HK-2 (cell line): Measurements from ENCODE around the gene EHD1.

ENCODE experiments used
- DNase-seq: peaks from one replicate; pipeline ENCODE4 v3.0.0-alpha.2; 2018; ENCODE audit not compliant: unreplicated experiment

Gene EHD1

DNA sequence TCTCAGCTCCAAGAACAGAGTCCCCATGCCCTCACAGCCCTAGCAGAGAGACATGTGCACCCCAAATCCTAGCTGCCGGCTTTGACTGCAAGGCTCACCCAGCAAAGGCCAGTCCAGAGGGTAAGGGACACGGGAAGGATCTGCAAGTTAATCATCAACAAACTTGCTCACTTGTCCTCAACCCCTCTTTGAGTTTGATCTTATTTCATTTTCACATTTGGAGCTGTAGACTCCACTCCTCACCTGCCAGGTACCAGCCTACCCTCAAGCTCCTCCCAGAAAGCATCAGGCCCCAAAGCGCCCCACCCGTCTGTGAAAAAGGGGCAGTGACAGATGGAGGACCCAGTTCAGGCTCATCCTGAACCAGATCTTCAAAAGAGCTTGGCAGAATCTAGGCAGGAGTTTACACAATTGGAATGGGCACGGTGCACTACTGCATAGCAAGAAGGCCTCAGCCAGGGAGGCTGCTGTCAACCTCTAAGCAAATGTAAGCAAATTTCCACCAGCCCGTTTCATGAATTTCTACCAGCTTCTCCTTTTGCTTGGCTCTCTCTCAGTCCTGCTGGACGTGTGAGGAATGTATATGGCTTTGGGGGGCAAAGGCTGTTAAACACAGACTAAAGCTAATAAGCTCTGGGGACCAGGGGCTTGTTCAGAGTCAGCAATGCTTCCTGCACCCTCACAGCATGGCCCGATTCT lies 5.5 kb downstream of the EHD1 start:
- DNase-seq = no peak

DNA sequence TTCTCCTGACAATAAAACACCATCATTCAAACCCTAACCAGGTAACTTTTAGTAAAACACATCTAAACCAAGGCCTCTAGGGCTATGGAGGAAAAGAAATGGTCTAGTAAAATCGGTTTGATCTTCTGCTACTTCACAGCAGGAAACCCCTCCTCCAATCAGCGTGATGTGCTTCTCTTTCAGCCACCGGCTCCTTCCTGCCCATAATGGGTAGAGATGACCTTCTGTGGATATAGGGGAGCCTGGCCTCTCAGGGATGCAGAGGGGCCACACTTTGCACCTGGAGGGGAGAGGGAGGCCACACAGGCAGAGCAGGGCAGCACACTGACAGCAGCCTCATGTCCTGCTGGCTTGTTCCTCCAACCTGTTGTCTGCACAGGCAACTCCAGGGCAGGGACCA lies 6.9 kb downstream of the EHD1 start:
- no peak for DNase-seq

DNA sequence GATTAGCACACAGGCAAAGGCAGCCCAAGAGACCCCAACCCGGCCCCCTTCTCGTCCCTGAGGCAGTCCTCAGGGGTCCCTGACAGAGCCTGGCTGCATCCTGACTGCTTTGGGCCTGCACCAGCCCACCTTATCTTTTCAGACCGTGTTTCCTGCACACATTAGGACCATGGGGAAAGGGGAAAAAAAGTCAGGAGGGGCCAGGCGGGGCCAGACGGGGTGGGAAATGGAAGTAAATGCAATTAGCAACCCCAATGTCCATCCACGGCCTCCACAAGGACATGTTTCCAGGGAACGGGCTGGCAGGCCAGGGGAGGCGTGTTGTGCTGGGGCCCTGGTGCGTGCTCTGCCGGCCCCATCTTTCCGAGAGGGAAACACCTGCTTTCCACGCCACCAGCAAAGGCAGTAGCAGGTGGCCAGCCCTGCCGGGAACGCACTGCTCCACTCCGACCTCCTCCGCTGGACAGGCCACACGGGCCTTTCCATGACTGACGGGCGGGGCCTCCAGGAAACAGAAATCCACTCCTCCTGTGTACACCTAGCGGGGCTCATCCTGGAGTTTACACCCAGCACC lies 7.4 kb downstream of the EHD1 start:
- no peak for DNase-seq

DNA sequence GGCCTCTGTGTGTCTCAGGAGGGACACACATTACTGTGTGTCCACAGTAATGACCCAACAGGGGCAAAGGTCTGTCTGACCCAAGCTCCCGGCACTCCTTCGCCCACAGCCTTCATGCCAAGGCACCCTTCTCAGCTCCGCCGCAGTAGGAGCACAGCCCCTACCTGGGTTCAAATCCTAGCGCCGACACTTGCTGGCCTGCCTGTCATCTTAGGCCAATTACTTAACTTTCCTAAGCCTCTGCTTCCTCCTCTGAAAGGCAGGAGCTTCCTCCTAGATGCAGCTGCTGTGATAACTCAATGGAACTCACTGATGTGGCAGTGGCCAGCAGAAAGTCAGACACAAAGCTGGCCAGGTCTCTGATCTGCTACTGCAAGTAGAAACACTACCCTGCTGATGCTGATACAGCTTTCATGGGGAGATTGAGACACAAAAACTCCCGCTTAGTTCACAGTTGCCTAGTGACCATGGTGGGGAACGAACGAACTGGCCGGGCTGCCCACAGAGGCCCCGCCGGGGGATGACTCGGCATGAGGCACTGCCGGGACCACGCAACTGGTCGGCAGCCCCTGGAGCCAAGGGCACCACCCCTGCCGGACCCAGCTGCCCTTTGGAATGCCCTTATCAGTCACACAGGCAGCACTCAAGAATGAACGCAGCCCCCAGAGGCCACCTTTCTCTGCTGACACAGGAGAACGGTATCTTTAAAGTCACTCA lies 8.1 kb downstream of the EHD1 start:
- peak; percentile 27 for DNase-seq

DNA sequence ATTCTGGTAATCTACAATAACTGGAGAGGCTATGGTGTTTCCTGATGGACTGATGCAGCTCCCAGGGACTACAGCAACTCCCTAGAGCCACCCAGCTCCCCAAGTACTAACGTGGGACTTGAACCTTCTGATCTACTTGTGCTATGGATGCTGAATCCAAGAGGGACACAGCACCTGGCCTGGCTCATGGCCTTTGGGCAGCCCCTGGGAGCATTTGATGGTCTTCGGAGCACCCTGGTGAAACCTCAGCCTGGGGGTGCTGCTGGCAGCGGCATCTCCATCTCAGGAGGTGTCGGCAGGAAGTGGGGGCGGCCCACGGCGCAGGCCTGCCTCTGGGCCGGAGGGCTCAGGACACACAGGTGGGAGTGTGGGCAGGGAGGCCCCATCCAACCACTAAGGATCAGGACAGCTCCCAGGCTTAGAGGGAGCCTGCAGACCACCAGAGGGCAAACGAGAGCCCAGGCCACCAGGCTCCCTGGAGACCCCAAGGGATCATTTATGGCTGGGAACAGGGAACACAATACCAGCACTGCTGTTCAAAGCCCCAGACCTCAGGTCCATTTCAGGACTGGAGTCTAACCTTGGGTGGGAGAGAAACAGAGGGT lies 8.7 kb downstream of the EHD1 start:
- DNase-seq = no peak

DNA sequence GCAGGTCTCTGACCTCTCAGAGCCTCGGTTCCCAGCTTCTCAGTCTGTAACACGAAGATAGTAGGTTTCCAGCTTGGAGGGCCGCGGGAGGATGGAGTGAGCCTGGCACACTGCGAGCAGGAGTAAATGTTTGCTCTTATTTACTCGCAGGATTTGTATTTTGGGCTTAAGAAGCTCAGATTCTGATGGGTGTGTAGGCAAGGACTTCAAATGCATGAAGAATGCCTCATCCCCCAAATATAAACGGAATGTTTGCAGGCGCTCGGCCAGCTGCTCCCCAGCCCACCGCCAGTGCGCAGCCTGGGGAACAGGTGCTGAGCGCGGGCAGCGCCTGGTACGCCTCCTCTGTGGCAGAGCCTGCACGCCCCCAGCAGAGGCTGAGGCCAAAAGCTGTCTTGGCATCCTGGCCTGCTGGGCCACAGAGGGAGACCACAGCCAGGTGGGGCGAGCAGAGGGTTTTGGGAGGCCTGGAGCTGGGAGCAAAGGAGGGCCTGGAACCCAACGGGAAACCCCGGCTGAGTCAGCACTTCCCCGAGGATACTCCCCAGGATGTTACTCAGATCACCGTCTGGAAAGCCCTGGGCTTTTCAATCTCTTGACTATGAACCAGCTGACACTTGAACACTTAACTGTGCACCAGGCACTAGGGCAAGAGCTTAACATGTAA lies 9.4 kb downstream of the EHD1 start:
- peak; percentile 46 for DNase-seq

DNA sequence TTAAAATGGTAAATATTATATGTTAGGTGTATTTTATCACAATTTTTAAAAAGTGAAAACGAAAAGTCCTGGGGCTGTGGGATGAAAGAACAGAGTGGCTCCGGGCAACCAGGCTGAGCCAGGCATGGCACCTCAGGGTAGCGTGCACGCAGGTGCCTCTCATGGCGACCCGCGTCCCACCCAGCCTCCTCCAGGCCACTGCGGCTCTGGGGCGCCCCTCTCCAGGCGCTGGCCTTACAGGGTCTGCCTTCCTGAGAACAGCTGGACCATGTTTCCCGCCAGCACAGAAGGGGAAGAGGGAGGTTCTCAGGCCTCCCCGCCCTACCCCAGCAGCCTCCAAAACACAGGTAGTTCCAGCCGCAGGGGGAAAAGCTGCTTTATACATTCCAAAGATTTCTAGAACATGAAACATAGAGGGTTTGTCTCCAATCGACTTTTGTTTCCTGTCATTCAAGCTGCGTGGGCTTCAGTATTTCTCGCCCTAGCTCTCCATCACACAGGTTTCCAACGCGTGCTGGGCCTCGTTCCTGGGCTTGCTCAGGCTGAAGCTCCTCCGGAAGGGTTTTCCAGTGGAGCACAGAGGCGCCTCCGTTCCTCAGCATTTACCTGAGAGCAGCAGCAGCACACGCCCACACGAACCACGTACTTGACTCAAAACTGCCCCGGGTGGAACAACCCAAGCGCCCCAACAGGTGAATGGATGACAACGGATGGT lies 10.5 kb downstream of the EHD1 start:
- DNase-seq = no peak

DNA sequence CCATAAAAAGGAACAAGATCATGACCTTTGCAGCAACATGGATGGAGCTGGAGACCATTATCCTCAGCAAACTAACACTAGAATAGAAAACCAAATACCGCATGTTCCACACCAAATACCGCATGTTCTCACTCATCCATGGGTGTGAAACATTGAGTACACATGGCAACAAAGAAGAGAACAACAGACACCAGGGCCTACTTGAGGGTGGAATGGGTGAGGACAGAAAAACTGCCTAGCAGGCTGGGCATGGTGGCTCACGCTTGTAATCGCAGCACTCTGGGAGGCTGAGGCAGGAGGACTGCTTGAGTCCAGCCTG lies 12.3 kb downstream of the EHD1 start:
- DNase-seq = no peak

DNA sequence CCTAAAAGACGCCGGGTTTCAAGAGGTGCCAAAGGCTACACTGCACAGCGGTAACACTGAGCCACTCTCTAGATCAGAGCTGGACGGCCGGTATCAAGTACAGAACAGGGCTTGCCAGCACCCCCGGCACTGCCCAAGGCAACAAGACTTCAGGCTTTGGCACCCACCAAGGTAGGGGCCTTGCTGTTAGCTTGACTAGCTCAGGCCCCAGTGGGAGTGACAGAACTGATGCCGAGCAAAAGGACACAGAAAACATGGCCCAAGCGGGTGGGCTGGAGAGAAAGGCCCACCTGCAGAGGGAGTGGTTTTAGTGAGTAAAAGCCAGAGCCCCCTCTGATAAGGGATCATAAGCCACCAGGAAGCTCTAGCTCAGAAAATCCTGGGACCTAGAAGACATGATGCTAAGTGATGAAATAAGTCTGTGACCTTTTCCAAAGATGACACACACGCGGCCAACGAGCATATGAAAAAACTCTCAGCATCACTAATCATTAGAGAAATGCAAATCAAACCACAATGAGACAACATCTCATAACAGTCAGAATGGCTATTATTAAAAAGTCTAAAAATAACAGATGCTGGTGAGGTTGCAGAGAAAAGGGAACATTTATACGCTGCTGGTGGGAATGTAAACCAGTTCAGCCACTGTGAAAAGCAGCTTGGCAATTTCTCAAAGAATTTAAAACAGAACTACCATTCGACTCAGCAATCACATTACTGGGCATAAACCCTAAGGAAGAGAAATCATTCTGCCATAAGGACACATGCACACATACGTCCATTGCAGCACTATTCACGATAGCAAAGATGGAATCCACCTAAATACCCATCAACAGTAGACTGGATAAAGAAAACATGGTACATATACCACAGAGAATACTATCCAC lies 12.9 kb downstream of the EHD1 start:
- DNase-seq = no peak

DNA sequence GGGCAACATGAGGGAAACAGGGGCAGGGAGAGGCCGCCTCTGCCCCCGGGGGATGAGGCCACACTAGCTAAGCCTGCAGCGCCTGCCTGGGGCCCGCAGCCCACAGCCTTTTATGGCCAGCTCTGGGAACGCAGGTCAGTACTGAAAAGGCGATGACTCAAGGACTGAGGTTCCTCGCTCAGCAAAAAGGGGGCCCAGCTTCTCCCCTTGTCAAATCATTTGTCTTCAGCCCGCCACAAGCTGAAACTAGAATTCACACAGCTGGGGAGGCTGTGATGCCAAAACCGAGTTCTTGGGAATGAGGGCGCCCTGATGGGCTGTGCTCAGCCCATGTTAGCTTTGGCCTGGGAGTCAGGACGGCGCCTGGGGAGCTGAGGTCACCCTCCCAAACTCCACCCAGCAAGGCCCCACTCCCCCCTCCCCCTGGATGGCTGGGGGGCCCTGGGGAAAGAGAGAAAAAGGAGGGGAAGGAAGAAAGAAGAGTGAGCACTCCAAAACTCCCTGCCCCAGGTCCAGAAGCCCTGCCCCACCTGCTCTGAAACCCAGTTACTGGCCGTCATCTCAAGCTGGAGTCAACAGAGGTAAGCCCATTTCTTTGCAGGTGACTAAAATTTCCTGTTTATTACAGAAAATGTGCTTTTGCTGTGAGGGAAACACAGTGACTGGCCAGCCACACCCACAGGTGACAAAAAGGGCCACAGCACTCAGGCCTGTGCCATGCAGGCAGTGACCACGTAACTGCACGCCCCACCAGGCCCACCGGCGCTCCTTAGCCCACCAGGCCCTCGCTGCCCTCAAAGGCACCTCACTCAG lies 13.7 kb downstream of the EHD1 start:
- no peak for DNase-seq

DNA sequence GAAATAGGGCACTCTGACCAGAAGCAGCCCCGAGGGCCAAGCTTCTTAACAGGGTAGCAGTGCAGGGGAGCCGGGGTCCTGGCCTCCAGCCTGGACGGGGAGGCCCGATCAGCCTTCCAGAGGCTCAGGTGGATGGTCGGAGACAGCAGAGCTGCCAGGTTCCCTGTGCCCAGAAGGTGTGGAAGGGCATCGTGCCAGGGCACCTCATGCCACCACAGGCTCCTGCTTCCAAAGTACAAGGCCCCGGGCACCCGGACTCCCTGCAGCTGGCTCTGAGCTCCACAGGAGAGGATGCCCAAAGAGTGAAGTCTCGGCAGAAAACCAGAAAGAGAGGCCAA lies 14.3 kb downstream of the EHD1 start:
- no peak for DNase-seq

DNA sequence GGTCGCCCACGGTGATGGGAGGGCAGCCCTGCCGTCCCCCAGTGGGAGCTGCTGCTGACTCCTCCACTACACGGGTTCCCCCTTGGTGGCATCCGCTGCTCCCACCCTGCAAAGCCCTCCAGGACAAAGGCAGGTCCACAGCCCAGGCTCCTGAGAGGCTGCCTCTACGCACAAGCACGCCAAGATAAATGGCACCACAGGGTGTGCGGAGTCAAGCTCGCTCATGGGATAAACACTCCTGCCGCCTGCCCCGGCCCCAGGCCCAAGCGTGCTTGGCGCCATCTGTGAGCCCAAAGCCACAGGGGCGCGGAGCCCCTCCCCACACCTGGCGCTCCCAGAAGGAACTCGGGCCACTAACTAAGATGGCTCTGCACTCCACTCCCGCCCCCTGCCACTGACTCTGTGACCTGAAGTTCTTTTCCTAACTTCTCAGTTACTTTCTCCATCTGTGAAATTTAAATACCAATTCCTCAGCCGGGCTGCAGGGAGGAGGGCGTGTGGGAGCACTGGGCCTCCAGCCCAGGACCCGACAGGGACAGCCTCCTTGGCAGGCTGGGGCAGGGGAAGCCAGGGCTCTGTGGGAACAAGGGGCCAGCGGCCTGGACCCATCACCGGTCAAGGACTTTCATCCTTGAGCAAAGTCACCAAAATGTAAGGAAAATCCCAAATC lies 14.9 kb downstream of the EHD1 start:
- DNase-seq = no peak

DNA sequence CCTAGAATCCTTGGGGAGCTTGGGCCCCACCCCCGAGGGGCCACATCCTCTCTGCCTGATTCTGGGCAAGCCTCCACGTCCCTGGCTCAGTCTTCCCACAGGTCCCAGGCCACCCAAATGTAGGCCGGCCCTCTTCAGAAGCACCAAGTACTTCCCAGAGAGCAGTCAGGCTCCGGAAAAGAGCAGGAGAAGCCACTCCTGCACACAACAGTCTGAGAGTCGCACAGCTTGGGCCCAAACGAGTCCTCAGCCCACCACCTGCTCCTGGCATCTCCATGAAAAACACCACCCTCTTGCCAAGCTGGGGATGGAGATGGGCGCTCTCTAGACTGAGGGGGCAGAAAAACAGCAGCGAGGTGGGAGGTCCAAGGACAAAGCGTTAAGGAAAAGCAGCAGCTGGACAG lies 15.4 kb downstream of the EHD1 start:
- DNase-seq = no peak

DNA sequence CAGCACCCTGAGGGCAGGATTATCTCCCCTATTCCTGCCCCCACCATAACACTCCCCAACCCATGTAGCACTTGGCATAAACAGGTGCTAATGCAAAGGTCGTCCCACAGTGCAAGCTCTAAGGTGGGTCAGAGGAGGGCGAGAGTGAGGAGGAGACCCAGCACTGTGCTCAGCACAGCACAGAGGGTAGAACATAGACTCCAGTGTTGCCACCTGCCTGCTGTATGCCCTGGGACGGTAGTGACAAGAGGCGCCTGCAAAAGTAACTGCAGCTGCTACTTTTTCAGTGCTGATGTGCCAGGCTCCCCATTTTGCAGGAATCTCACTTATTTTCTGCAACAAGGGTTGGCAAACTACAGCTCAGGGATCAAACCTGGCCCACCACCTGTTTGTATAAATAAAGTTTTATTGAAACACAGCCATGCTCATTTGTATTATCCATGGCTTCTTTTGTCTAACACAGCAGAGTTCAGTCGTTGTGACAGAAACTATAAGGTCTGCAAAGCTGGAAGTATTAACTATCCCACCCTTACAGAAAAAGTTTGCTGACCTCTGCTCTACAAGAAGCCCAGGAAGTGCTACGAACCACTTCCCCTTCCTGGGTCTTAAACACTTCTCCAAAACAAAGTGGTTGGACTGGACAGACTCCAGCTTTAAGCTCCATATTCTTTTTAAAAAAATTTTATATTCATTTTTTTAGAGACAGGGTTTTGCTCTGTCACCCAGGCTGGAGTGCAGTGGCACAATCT lies 17.0 kb downstream of the EHD1 start:
- no peak for DNase-seq

DNA sequence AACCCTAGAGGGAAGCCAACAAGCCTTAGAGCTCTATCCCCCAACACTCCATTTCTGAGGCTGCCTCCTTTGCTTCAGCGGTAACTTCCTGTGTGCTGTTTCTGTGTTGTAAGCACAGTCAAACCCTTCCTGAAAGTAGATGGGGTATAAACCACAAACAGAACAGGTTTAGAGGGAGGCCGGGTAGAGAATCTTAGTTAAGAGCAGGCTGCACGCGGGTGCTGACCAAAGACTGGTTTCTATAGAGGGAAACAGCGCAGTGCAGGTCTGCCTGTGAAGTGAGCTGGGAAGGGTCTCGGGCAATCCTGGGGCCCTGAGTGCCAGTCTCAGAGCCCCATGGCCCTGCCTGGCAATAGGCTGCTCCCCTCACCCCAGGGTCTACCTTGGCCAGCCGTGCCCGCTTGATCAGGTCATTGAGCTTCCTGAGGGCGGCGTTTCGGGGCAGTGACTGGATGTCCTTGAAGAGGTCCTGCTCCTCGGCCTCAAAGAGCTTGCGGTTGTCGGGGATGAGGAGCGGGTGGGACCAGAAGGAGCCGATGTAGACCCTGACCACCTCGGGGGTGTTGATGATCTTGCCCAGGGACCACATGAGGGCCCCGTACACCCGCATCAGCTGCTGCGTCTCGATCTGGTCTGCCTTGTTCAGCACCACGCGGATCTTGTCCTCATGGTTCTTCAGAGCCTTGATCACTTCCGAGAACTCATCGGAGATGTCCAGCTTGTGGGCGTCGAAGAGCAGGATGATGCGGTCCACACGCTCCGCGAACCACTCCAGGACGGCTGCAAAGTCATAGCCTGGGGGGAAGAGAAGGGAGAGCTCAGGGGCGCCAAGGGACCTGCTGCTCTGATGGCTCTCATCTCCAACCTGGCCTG lies 18.6 kb downstream of the EHD1 start:
- DNase-seq = no peak

DNA sequence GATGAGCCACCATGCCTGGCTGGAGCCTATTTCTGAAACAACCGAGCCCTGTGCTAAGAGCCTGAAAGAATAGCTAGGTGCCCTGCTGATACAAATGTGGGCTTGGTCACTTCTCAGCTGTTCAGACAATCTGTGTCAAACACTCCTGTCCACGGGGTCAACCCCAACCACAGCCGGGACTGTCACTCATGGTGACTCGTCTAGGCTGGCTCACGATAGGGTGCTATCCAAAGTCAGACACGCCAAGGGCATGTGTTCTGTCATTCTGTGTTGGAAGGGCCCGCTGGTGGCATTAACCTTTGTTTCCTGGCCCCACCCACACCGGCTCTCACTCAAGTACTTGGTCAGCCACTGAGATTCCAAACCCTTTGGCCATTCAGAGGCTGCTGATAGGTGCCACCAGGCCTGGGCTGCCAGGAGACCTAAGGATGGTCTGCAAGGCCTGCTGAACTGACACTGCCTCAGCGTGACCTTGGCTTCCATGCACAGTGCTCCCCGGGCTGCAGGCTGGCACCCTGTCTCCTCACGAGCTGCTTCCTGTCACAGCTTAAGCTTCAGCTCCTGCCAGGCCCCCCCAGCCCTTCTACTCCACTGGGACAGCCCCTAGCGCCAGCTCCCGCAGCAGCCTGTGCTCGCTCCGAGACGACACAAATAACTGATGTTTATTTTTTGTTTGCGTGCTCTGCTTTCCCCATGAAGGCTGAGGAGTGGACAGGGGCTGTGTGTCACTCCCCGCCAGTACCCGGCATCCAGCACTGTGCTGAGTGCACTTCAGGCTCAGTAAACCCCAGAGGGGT lies 19.8 kb downstream of the EHD1 start:
- no peak for DNase-seq

DNA sequence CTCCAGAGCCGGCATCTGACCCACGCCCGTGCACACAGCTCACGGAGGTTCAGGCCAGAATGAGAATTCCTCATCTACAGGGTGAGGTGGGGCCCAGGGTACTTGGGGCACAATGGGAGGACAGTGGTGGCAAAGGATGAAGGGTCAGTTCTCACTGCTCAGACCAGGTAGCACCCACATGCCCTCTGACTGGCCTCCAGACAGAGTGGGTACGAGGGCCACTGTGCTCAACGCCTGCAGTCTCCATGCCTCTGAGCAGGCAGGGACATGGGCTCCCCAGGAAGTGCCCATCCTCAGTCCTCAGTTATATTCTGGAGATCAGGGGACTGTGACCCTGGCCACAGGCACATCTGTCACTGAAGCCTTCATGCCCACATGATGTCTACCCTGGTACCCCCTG lies 20.9 kb downstream of the EHD1 start:
- DNase-seq = no peak
